ENCODE results near the gene CNFN.

The CNFN gene

GRCh38 chr19:42397263-42398166 lies 7.4 kb upstream of the CNFN start:
- H3K4me1 Mint-ChIP-seq (ENCODE audit: low read depth): peaks cover 29% of the 10 kb centered on the region
- peak overlapping the region; percentile 89 for H3K27ac Mint-ChIP-seq
- no peaks in the 10 kb centered on the region for H3K9me3 Mint-ChIP-seq (ENCODE audit: low read depth)
- peak overlapping the region; percentile 86 for H3K4me3 Mint-ChIP-seq
- H3K27me3 Mint-ChIP-seq: no peaks in the 10 kb centered on the region
- H3K36me3 Mint-ChIP-seq: no peaks in the 10 kb centered on the region

GRCh38 chr19:42396381-42397262 lies 6.5 kb upstream of the CNFN start:
- Mint-ChIP-seq H3K36me3 (no peaks in the 10 kb centered on the region), H3K27me3 (no peaks in the 10 kb centered on the region), H3K4me1 (ENCODE audit: low read depth) (peaks cover 25% of the 10 kb centered on the region), H3K4me3 (peak overlapping the region; percentile 86), H3K9me3 (ENCODE audit: low read depth) (no peaks in the 10 kb centered on the region), H3K27ac (peak overlapping the region; percentile 89)

GRCh38 chr19:42394751-42395150 lies 4.7 kb upstream of the CNFN start:
- H3K4me3 Mint-ChIP-seq: no peak overlapping the region
- H3K4me1 Mint-ChIP-seq (ENCODE audit: low read depth): peaks cover 20% of the 10 kb centered on the region
- peaks cover 3% of the 10 kb centered on the region for H3K27me3 Mint-ChIP-seq
- no peaks in the 10 kb centered on the region for H3K9me3 Mint-ChIP-seq (ENCODE audit: low read depth)
- H3K36me3 Mint-ChIP-seq: no peaks in the 10 kb centered on the region
- no peak overlapping the region for H3K27ac Mint-ChIP-seq

GRCh38 chr19:42392165-42392564 lies 2.1 kb upstream of the CNFN start:
- H3K36me3 Mint-ChIP-seq: no peaks in the 10 kb centered on the region
- peaks cover 8% of the 10 kb centered on the region for H3K27me3 Mint-ChIP-seq
- no peak overlapping the region for H3K27ac Mint-ChIP-seq
- H3K9me3 Mint-ChIP-seq (ENCODE audit: low read depth): no peaks in the 10 kb centered on the region
- no peak overlapping the region for H3K4me3 Mint-ChIP-seq
- H3K4me1 Mint-ChIP-seq (ENCODE audit: low read depth): peaks cover 11% of the 10 kb centered on the region

DNA sequence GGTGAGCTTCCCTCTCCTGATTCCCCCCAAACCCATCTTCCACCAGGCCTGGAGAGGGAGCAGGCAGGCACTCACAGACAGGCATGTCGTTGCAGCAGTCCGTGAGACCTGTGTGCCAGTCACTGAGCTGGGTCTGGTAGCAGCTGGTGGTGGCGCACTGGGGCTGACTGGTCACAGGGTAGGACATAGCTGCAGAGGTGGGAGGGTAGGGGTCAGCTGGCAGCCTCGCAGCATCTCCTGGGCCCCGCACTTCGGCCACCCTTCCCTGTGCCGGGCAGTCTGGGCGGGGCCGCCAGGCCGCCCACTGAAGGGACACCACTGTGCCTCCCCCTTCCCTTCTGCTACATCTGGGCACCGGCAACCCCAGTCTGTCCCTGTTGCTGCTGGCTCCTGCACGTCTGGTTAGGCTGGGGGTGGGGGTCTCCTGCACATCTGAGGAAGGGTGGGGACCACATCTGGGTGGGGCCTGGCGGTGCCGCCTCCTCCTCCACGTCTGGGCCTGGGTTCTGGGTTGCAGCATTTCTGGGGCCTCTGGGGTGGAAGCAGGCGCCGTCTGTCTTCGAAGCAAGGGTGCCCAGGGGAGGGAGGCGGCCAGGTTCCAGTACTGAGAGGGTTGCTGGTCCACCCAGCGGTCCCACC lies 1.1 kb downstream of the CNFN start:
- Mint-ChIP-seq H3K27ac (no peak overlapping the region), H3K9me3 (ENCODE audit: low read depth) (no peaks in the 10 kb centered on the region), H3K4me1 (ENCODE audit: low read depth) (peaks cover 5% of the 10 kb centered on the region), H3K36me3 (no peaks in the 10 kb centered on the region), H3K4me3 (no peak overlapping the region), H3K27me3 (peaks cover 15% of the 10 kb centered on the region)

GRCh38 chr19:42386974-42387707 lies 3.0 kb downstream of the CNFN start:
- peak overlapping the region; percentile 50 for H3K4me3 Mint-ChIP-seq
- H3K27ac Mint-ChIP-seq: no peak overlapping the region
- H3K27me3 Mint-ChIP-seq: peaks cover 24% of the 10 kb centered on the region
- H3K9me3 Mint-ChIP-seq (ENCODE audit: low read depth): no peaks in the 10 kb centered on the region
- no peaks in the 10 kb centered on the region for H3K36me3 Mint-ChIP-seq
- H3K4me1 Mint-ChIP-seq (ENCODE audit: low read depth): peaks cover 5% of the 10 kb centered on the region

- H3K4me3 Mint-ChIP-seq: no peak overlapping the region
- H3K36me3 Mint-ChIP-seq: no peaks in the 10 kb centered on the region
- H3K27me3 Mint-ChIP-seq: peaks cover 10% of the 10 kb centered on the region
- no peaks in the 10 kb centered on the region for H3K9me3 Mint-ChIP-seq (ENCODE audit: low read depth)
- H3K4me1 Mint-ChIP-seq (ENCODE audit: low read depth): peaks cover 4% of the 10 kb centered on the region
- no peak overlapping the region for H3K27ac Mint-ChIP-seq
These were observed 9.9 kb downstream of the CNFN start for GRCh38 chr19:42380155-42380554.

DNA sequence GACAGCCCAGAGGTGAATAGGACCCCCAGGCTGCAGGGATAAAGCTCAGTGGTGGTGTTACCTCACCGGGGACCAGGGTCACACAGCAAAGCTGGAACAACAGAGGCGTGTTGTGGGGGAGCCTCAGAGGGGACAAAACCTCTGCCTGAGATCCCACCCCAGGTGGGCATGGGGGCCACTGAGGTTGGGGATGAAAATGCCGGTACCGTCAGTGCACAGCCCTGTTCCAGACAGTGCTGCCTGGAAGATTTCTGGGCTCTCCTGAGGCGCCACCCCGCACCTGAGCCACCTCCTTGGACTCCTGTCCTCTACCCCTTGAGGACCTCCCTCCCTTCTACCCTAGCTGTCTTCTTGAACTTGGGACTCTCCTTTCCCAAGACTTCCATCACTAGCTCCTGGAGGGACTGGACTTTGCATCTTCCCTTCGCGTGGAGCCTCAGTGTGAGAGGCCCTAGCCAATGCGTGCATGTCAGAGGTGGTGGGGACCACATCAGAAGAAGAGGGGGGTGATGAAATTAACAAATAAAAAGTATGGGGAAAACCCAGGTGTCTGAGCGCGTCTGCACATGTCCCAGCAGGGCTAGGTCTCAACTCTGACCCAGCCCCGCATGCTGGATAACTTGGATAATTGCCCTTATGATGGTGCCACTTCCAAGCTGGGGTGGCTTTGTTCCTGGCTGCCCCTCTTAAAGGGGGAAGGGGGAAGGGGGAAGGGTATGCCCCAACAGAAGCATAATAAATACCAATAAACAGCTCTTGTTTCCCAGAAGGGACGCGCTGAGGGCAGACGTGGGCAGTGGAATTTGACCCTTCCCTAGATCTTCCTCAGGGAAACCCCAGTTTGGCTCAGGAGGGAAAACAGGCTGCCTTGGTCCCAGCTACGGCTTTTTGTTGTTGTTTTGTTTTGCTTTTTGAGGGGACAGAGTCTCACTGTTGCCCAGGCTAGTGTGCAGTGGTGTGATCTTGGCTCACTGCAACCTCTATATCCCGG lies 11.6 kb downstream of the CNFN start:
- Mint-ChIP-seq H3K9me3 (ENCODE audit: low read depth) (no peaks in the 10 kb centered on the region), H3K4me3 (no peak overlapping the region), H3K36me3 (no peaks in the 10 kb centered on the region), H3K27ac (peak overlapping the region; percentile 41), H3K4me1 (ENCODE audit: low read depth) (peaks cover 4% of the 10 kb centered on the region), H3K27me3 (peaks cover 10% of the 10 kb centered on the region)

DNA sequence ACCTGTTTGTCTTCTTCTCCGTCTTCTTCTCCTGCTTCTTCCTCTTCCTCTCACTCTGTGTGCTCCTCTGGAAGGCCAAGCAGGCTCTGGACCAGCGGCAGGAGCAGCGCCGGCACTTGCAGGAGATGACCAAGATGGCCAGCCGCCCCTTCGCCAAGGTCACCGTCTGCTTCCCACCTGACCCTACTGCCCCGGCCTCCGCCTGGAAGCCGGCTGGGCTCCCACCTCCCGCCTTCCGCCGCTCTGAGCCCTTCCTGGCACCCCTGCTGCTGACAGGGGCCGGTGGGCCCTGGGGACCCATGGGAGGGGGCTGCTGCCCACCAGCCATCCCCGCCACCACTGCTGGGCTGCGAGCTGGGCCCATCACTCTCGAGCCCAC lies 13.9 kb downstream of the CNFN start:
- Mint-ChIP-seq H3K27me3 (no peaks in the 10 kb centered on the region), H3K27ac (no peak overlapping the region), H3K9me3 (ENCODE audit: low read depth) (no peaks in the 10 kb centered on the region), H3K4me3 (no peak overlapping the region), H3K36me3 (peaks cover 2% of the 10 kb centered on the region), H3K4me1 (ENCODE audit: low read depth) (peaks cover 4% of the 10 kb centered on the region)

- H3K27me3 Mint-ChIP-seq: no peaks in the 10 kb centered on the region
- H3K9me3 Mint-ChIP-seq (ENCODE audit: low read depth): no peaks in the 10 kb centered on the region
- H3K4me3 Mint-ChIP-seq: no peak overlapping the region
- H3K36me3 Mint-ChIP-seq: peaks cover 2% of the 10 kb centered on the region
- no peak overlapping the region for H3K27ac Mint-ChIP-seq
- peaks cover 4% of the 10 kb centered on the region for H3K4me1 Mint-ChIP-seq (ENCODE audit: low read depth)
These were observed 14.5 kb downstream of the CNFN start for GRCh38 chr19:42375415-42376176.

GRCh38 chr19:42374826-42375376 lies 15.2 kb downstream of the CNFN start:
- Mint-ChIP-seq H3K4me3 (no peak overlapping the region), H3K27ac (no peak overlapping the region), H3K36me3 (peaks cover 2% of the 10 kb centered on the region), H3K27me3 (no peaks in the 10 kb centered on the region), H3K4me1 (ENCODE audit: low read depth) (peaks cover 4% of the 10 kb centered on the region), H3K9me3 (ENCODE audit: low read depth) (no peaks in the 10 kb centered on the region)

DNA sequence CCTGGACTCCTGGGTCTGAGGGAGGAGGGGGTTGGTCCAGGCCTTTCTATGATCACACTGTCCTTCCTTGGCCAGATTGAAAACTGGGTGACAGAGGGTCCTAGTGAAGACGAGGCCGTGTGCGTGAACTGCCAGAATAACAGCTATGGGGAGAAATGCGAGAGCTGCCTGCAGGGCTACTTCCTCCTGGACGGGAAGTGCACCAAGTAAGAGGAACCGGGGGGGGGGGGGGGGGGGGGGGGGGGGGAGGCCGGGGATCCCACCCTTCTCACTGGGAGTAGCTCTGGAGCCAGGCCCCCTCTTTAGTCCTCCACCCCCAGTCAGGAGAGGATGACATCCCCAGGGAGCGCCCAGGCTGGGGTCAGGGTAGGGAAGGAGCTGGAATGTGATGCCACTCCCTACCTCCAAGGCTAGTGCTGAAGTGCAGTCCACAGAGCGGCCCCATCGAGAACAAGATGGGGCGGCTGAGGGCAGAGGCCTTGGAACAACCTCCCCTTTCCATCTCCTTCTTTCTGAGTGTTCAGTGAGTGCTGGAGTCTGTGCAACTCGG lies 19.4 kb downstream of the CNFN start:
- Mint-ChIP-seq H3K27me3 (no peaks in the 10 kb centered on the region), H3K36me3 (peaks cover 2% of the 10 kb centered on the region), H3K4me3 (no peak overlapping the region), H3K4me1 (ENCODE audit: low read depth) (no peaks in the 10 kb centered on the region), H3K9me3 (ENCODE audit: low read depth) (no peaks in the 10 kb centered on the region), H3K27ac (no peak overlapping the region)
